GM12878 (cell line): ENCODE measurements around the gene USP21. TPM values are rescaled to one million over a fixed set of nuclear protein-coding genes. Genes with fewer than 3 reads are reported as not detected.

Source experiments
- CBFB ChIP-seq: IDR thresholded peaks from 2 replicates; pipeline ENCODE4 v1.6.1; 2016; ENCODE audit warnings: antibody characterized with exemption, low read depth
- CBX3 ChIP-seq: fragments of 200-600 bp; sonication (generic); IDR thresholded peaks from 2 replicates; pipeline ENCODE4 v1.6.1; 2016; ENCODE audit warnings: low read depth, borderline replicate concordance
- E2F8 ChIP-seq: fragments of 450-650 bp; IDR thresholded peaks from 2 replicates; pipeline ENCODE4 v1.6.1; 2018; ENCODE audit warnings: mild to moderate bottlenecking, low read depth, moderate library complexity; ENCODE audit not compliant: partially characterized antibody
- EED ChIP-seq: sonication (generic); IDR thresholded peaks from 2 replicates; pipeline ENCODE4 v1.6.1; 2016; ENCODE audit warnings: antibody characterized with exemption, low read depth
- ESRRA ChIP-seq: IDR thresholded peaks from 2 replicates; pipeline ENCODE4 v1.6.1; 2012; ENCODE audit warnings: mild to moderate bottlenecking, low read length, improper control_type of control experiment
- HSF1 ChIP-seq: fragments of 150-350 bp; IDR thresholded peaks from 2 replicates; pipeline ENCODE4 v1.6.1; 2014; ENCODE audit warnings: mild to moderate bottlenecking, low read depth, low read length
- IKZF1 ChIP-seq: fragments of 450-650 bp; conservative IDR thresholded peaks from 2 replicates; pipeline ENCODE4 v1.6.1; 2017; ENCODE audit warnings: antibody characterized with exemption, mild to moderate bottlenecking
- MAX ChIP-seq: IDR thresholded peaks from 2 replicates; pipeline ENCODE4 v1.6.1; 2012; ENCODE audit warnings: low read depth, low read length, improper control_type of control experiment
- NBN ChIP-seq: fragments of 450-650 bp; IDR thresholded peaks from 2 replicates; pipeline ENCODE4 v1.6.1; 2016
- NFYA ChIP-seq: IDR thresholded peaks from 2 replicates; pipeline ENCODE4 v1.6.1; 2011; ENCODE audit warnings: low read depth, mild to moderate bottlenecking, low read length, improper control_type of control experiment, borderline replicate concordance
- NFYB ChIP-seq: IDR thresholded peaks from 2 replicates; pipeline ENCODE4 v1.6.1; 2011; ENCODE audit warnings: low read depth, mild to moderate bottlenecking, low read length, improper control_type of control experiment, moderate library complexity; ENCODE audit not compliant: insufficient read depth
- NR2F1 ChIP-seq: fragments of 450-650 bp; conservative IDR thresholded peaks from 2 replicates; pipeline ENCODE4 v1.6.1; 2017; ENCODE audit warnings: mild to moderate bottlenecking
- POLR2A ChIP-seq: IDR thresholded peaks from 2 replicates; pipeline ENCODE4 v1.6.1; 2011; ENCODE audit warnings: low read depth, mild to moderate bottlenecking, low read length
- PRDM15 ChIP-seq: fragments of 450-650 bp; formaldehyde crosslinking; IDR thresholded peaks from 2 replicates; pipeline ENCODE4 v1.4.0; 2020; ENCODE audit warnings: mild to moderate bottlenecking, moderate library complexity
- RAD51 ChIP-seq: fragments of 450-650 bp; IDR thresholded peaks from 2 replicates; pipeline ENCODE4 v1.6.1; 2016; ENCODE audit warnings: moderate library complexity, mild to moderate bottlenecking, inconsistent platforms
- RELA ChIP-seq: fragments of 450-650 bp; IDR thresholded peaks from 2 replicates; pipeline ENCODE4 v1.8.0; 2014; ENCODE audit warnings: borderline replicate concordance; ENCODE audit not compliant: partially characterized antibody
- SMC3 ChIP-seq: IDR thresholded peaks from 2 replicates; pipeline ENCODE4 v1.6.1; 2011; ENCODE audit warnings: low read length, improper control_type of control experiment, borderline replicate concordance
- SP1 ChIP-seq: IDR thresholded peaks from one replicate; pipeline ENCODE4 v1.6.1; 2011; ENCODE audit warnings: low read depth, low read length
- SRF ChIP-seq, 2 experiments: IDR thresholded peaks; 2 replicates each; pipeline ENCODE4 v1.6.1; 2011; ENCODE audit warnings: low read depth in 2 of 2, low read length in 2 of 2, mild to moderate bottlenecking in 1 of 2, moderate library complexity in 1 of 2
- SUZ12 ChIP-seq: fragments of 200-600 bp; sonication (generic); IDR thresholded peaks from one replicate; pipeline ENCODE4 v1.6.1; 2018; ENCODE audit warnings: antibody characterized with exemption, mild to moderate bottlenecking; ENCODE audit not compliant: unreplicated experiment
- TBL1XR1 ChIP-seq: IDR thresholded peaks from 2 replicates; pipeline ENCODE4 v1.6.1; 2012; ENCODE audit warnings: low read depth, low read length, improper control_type of control experiment
- TCF12 ChIP-seq: IDR thresholded peaks from 2 replicates; pipeline ENCODE4 v1.6.1; 2011; ENCODE audit warnings: low read depth, mild to moderate bottlenecking, low read length
- TCF3 ChIP-seq: IDR thresholded peaks from 2 replicates; pipeline ENCODE4 v1.6.1; 2012; ENCODE audit warnings: low read depth, mild to moderate bottlenecking, low read length, borderline replicate concordance; ENCODE audit not compliant: insufficient read depth
- WRNIP1 ChIP-seq: IDR thresholded peaks from 2 replicates; pipeline ENCODE4 v1.6.1; 2011; ENCODE audit warnings: low read depth, low read length, improper control_type of control experiment, borderline replicate concordance
- ZSCAN29 ChIP-seq: fragments of 450-650 bp; IDR thresholded peaks from 2 replicates; pipeline ENCODE4 v1.6.1; 2017; ENCODE audit warnings: mild to moderate bottlenecking, moderate library complexity
- polyA plus RNA-seq, 11 experiments: library from polyadenylated mRNA; depleted of rRNA in 4 of 11; unstranded in 6 of 11; stranded (reverse) in 5 of 11; fragments of >200 nt; fragmentation: Nextera tagmentation in 4 of 11; fragmentation: Illumina TruSeq in 1 of 11; extraction: Ambion mirVana in 4 of 11; extraction: Trizol in 1 of 11; gene quantifications; 1 replicate in 1 of 11; 2 replicates in 10 of 11; pipeline versions ENCODE4 v1.2.1 to v1.2.3, GENCODE V29; 2011 to 2016; ENCODE audit warnings: inconsistent platforms in 2 of 11, missing spikeins in 2 of 11, low read depth in 1 of 11
- total RNA-seq, 4 experiments: library from RNA; depleted of rRNA in 3 of 4; stranded (reverse); fragments of >200 nt in 3 of 4; fragmentation: Illumina TruSeq in 1 of 4; extraction: Trizol in 1 of 4; gene quantifications; 2 replicates each; pipeline versions ENCODE4 v1.2.1 to v1.2.3, GENCODE V29; 2013 to 2021

The USP21 gene
- total and polyA plus RNA-seq, 10 of the 15 experiments (the other 5 are each of a cell fraction or from before 2014, with no cell fraction given): 3.2 to 28.6 (median 16.6) TPM

- TF ChIP-seq NFYA (no peak; the same call in 1 of the 2 replicates), MAX (no peak), ESRRA (no peak), RAD51 (peak; percentile 59; the same call in 1 of the 2 replicates), NR2F1 (no peak), E2F8 (no peak), TBL1XR1 (no peak), IKZF1 (0 out of 2 replicates have a peak, but pooled peaks have one; percentile 13), CBX3 (no peak), SRF (IDR thresholded peaks at IDR 0.05; ENCODE audit: low read depth in 2 of 2, low read length in 2 of 2) (no peak), NBN (no peak), HSF1 (no peak), SP1 (peak; percentile 69), RELA (no peak), EED (peak; percentile 80), SUZ12 (no peak), WRNIP1 (no peak), PRDM15 (CRISPR knock-in tag) (no peak), SMC3 (no peak), TCF3 (peak; percentile 73; the same call in 1 of the 2 replicates), TCF12 (peak; percentile 96), POLR2A (peak; percentile 42; the same call in 1 of the 2 replicates), ZSCAN29 (no peak), CBFB (peak; percentile 84), NFYB (peak; percentile 95)
Observed at GRCh38 chr1:161185282-161185682, 26.0 kb downstream of the USP21 start (continued).
